D721Med (cell line): ENCODE data around the gene SETD3.

Experiments used
- DNase-seq: peaks from one replicate; pipeline ENCODE4 v3.0.0; 2011; ENCODE audit warnings: low spot score; ENCODE audit not compliant: insufficient read length
- FAIRE-seq: peaks from 2 replicates; lab custom pipeline; 2011; peaks lifted over from hg19 to GRCh38; lab: Jason Lieb, UNC
- TF ChIP-seq, protein P1 (sequence below): IDR thresholded peaks from 2 replicates; pipeline ENCODE4 v1.5.1; 2012; ENCODE audit warnings: mild to moderate bottlenecking, control low read depth; ENCODE audit not compliant: insufficient read depth; ENCODE audit errors: missing control alignments

The SETD3 gene

GRCh38 chr14:99459481-99460100 lies 21.1 kb downstream of the SETD3 start:
- FAIRE-seq (no peak), DNase-seq (no peak)
- TF ChIP-seq, protein P1, sequence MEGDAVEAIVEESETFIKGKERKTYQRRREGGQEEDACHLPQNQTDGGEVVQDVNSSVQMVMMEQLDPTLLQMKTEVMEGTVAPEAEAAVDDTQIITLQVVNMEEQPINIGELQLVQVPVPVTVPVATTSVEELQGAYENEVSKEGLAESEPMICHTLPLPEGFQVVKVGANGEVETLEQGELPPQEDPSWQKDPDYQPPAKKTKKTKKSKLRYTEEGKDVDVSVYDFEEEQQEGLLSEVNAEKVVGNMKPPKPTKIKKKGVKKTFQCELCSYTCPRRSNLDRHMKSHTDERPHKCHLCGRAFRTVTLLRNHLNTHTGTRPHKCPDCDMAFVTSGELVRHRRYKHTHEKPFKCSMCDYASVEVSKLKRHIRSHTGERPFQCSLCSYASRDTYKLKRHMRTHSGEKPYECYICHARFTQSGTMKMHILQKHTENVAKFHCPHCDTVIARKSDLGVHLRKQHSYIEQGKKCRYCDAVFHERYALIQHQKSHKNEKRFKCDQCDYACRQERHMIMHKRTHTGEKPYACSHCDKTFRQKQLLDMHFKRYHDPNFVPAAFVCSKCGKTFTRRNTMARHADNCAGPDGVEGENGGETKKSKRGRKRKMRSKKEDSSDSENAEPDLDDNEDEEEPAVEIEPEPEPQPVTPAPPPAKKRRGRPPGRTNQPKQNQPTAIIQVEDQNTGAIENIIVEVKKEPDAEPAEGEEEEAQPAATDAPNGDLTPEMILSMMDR: no peak

DNA sequence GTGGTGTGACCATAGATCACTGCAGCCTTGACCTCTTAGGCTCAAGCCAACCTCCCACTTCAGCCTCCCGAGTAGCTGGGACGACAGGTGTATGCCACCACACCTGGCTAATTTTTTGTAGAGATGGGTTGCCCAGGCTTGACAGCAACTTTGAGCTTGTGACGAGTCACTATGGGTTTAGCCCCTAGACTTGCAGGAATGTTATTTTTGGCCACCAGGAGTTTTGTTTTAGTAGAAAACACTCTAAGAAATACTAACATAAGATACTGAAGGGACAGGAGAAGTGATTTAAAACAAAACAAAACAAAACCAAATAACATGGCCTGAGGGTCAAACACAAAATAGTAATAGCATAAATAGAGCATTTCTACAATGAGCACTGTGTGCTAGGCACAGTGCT lies 26.4 kb downstream of the SETD3 start:
- FAIRE-seq (no peak), DNase-seq (no peak)
- TF ChIP-seq, protein P1: no peak

DNA sequence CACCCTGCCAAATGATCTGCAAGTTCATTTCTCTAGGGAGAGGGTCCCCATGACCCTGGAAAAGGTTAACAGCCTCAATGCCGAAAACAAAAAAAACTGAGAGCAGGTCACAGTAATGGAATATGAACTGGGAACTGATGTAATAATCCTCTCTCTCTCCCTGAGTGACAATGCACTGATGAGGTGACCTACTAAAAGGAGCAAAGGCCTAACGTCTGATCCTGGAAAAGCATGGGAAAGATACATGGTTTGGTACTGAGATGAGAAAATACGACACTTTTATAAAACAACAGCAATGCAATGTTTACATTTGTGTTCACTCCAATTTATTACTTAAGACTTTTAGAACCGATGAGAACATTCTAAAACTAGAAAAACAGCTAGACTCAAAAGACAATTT lies 27.7 kb downstream of the SETD3 start:
- DNase-seq (no peak), FAIRE-seq (no peak)
- TF ChIP-seq, protein P1: no peak

DNA sequence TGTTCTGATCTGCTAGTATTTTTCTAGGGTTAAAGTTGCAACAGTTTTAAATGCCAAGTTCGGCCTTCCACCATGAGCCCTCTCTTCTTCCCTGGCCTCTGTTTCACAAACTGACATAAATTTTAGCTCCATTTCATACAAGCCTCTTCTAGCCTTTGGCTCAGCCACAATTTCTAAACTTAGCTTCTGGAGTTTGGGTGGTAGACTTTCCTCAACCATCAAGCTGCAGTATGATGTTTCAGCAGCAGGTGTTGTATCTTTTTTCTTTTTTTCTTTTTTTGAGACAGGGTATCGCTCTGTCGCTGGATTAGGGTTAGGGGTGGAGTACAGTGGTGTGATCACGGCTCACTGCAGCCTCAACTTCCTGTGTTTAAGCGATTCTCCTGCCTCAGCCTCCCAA lies 29.4 kb downstream of the SETD3 start:
- TF ChIP-seq, protein P1: no peak
- DNase-seq (no peak), FAIRE-seq (no peak)

DNA sequence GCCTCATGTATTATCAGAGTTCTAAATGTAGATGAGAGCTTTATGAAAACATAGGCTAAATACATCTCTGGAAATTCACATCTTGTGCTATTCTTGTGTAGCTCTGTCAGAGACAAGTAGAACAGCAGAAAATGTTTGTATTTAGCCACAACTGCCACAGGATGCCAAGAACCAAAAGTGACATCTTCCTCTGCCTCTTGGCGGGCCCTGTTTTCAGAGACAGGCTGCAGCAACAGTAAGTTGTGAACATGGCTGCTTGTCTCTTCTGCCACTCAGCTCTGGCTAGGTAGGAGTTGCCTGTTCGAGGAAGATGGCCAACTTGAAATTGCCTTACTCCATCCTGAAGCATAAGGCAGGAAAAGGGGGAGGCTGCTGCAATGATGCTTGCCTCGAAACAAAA lies 30.4 kb downstream of the SETD3 start:
- FAIRE-seq: no peak
- DNase-seq: no peak
- TF ChIP-seq, protein P1: no peak

DNA sequence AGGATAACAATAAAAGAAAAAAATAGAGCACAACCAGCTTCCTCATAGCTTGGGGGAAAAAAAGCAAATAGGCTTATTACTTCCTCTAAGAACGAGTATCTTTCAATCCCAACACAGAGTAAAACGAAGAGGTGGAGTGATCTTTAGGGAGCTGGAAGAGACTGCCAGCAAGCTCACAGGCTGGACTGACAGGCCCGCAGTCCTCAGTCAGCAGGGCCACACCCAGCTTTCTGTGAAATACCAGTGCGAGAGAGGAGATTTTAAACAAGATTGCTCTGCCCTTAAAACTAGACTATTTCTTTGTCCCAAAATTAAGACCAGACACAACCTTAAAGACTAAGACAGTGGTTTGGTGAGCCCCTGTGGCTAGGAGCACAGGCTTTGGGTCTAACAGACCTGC lies 32.9 kb downstream of the SETD3 start:
- no peak for FAIRE-seq
- TF ChIP-seq, protein P1: no peak
- DNase-seq: no peak

DNA sequence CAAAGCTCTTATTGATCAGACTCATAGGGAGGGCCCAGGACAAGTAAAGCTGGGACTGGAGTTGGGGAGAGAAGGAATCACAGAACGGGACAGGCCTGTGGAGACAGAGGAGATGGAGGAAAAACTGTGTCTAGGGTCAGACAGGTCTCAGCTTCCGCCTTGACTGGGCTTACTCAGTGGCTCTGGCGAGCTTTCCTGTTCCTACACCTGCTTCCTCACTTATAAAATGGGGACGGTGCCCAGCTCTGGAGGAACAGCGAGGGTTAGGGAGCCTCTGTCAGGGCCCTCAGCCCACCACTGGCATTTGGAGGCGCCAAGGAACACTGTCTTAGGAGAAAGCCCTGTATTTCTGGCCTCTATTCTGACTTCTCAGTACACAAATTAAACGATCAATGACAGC lies 34.7 kb downstream of the SETD3 start:
- DNase-seq (no peak), FAIRE-seq (no peak)
- TF ChIP-seq, protein P1: no peak
